ENCODE results near the gene CDH23.

The CDH23 gene

GRCh38 chr10:71429304-71429703 is 32.6 kb downstream of the CDH23 start:
- Histone ChIP-seq H3K4me3 (ENCODE audit: low read length in 2 of 2) (no peak overlapping the region), H3K9me3 (ENCODE audit: control insufficient read depth in 2 of 2, low read length in 2 of 2) (no peaks in the 10 kb centered on the region), H3K36me3 (ENCODE audit: control insufficient read depth in 2 of 2, insufficient read depth in 2 of 2, low read length in 2 of 2) (no peaks in the 10 kb centered on the region), H3K27me3 (ENCODE audit: control insufficient read depth in 2 of 2, insufficient read depth in 2 of 2, low read length in 2 of 2) (peaks cover 0 to 3% of the 10 kb centered on the region in 2 donors), H3K9ac (ENCODE audit: low read depth in 1 of 2, low read length in 2 of 2) (no peak overlapping the region), H3K27ac (ENCODE audit: low read depth in 2 of 2, low read length in 2 of 2) (no peak overlapping the region), H3K4me1 (ENCODE audit: control insufficient read depth in 2 of 2, insufficient read depth in 2 of 2, low read length in 2 of 2) (no peaks in the 10 kb centered on the region)

DNA sequence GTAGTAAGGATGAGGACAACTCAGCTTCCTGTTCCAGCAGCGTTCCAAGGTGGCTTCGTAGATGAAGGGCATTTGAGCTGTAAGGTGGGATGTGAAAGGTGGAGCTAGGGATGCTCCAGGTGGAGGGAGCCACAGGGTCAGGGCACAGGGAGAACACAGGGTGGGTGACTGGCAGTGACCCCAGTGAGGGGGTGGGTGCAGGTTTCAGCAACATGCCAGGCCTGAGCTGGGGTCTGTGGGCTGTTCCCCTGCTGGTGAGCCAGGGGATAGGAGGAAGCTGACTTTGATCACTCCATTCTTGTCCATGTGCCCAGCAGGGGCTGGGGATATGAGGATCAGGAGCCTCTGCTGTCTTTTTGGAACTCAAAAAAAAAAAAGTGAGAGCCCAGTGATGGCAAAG is 33.2 kb downstream of the CDH23 start:
- Histone ChIP-seq H3K9me3 (ENCODE audit: control insufficient read depth in 2 of 2, low read length in 2 of 2) (no peaks in the 10 kb centered on the region), H3K9ac (ENCODE audit: low read depth in 1 of 2, low read length in 2 of 2) (no peak overlapping the region), H3K4me3 (ENCODE audit: low read length in 2 of 2) (no peak overlapping the region), H3K27me3 (ENCODE audit: control insufficient read depth in 2 of 2, insufficient read depth in 2 of 2, low read length in 2 of 2) (peaks cover 0 to 3% of the 10 kb centered on the region in 2 donors), H3K27ac (ENCODE audit: low read depth in 2 of 2, low read length in 2 of 2) (no peak overlapping the region), H3K4me1 (ENCODE audit: control insufficient read depth in 2 of 2, insufficient read depth in 2 of 2, low read length in 2 of 2) (no peaks in the 10 kb centered on the region), H3K36me3 (ENCODE audit: control insufficient read depth in 2 of 2, insufficient read depth in 2 of 2, low read length in 2 of 2) (no peaks in the 10 kb centered on the region)

DNA sequence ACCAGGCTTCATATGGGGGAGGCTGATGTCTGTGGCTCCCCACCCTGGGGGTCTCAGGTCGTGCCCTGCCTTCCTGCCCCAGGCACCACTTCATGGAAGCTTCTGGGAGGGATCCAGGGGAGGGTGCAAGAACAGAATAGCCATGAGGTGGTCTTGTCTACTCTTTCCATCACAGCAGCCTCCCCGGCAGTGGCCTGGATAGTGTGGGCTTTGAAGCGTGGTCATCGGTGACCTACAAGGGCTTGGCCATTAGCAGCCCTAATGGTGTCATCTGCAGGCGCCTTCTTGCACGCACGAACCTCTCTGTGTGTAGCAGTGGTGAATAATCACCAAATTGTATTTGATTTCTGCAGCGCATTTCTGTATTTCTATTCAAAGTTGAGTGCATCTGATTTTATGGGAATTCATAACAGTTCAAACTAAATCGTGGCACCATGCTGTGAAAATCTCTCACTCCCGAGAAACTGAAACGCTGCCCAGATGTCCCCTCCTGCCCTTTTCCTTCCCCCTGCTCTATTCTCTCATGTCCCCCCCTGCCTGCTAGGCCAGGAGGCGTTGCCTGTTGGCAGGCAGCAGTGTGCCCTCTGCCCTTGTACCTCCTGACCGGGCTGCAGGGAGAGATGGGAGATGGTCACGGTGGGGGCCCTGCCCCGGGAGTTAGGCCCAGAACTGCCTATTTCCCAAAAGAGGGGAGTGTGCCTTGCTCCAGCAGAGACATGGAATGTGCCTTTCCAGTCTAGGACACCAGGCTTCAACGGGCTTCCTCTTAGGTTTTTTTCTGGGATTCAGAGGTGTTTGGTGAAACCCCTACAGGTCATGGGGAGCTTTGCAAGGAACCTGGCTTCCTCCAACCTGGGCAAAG is 34.8 kb downstream of the CDH23 start:
- H3K4me3 ChIP-seq (ENCODE audit: low read length in 2 of 2): no peak overlapping the region
- H3K4me1 ChIP-seq (ENCODE audit: control insufficient read depth in 2 of 2, insufficient read depth in 2 of 2, low read length in 2 of 2): peaks cover 0 to 6% of the 10 kb centered on the region in 2 donors
- no peaks in the 10 kb centered on the region for H3K9me3 ChIP-seq (ENCODE audit: control insufficient read depth in 2 of 2, low read length in 2 of 2)
- H3K36me3 ChIP-seq (ENCODE audit: control insufficient read depth in 2 of 2, insufficient read depth in 2 of 2, low read length in 2 of 2): no peaks in the 10 kb centered on the region
- no peak overlapping the region for H3K9ac ChIP-seq (ENCODE audit: low read depth in 1 of 2, low read length in 2 of 2)
- H3K27ac ChIP-seq (ENCODE audit: low read depth in 2 of 2, low read length in 2 of 2): no peak overlapping the region
- H3K27me3 ChIP-seq (ENCODE audit: control insufficient read depth in 2 of 2, insufficient read depth in 2 of 2, low read length in 2 of 2): peaks cover 0 to 3% of the 10 kb centered on the region in 2 donors

- H3K4me3 ChIP-seq (ENCODE audit: low read length in 2 of 2): no peak overlapping the region
- no peak overlapping the region for H3K9ac ChIP-seq (ENCODE audit: low read depth in 1 of 2, low read length in 2 of 2)
- H3K36me3 ChIP-seq (ENCODE audit: control insufficient read depth in 2 of 2, insufficient read depth in 2 of 2, low read length in 2 of 2): no peaks in the 10 kb centered on the region
- H3K27ac ChIP-seq (ENCODE audit: low read depth in 2 of 2, low read length in 2 of 2): no peak overlapping the region
- H3K9me3 ChIP-seq (ENCODE audit: control insufficient read depth in 2 of 2, low read length in 2 of 2): no peaks in the 10 kb centered on the region
- peaks cover 0 to 6% of the 10 kb centered on the region in 2 donors for H3K4me1 ChIP-seq (ENCODE audit: control insufficient read depth in 2 of 2, insufficient read depth in 2 of 2, low read length in 2 of 2)
- peaks cover 0 to 3% of the 10 kb centered on the region in 2 donors for H3K27me3 ChIP-seq (ENCODE audit: control insufficient read depth in 2 of 2, insufficient read depth in 2 of 2, low read length in 2 of 2)
Measured at GRCh38 chr10:71432101-71432905, 35.6 kb downstream of the CDH23 start.

DNA sequence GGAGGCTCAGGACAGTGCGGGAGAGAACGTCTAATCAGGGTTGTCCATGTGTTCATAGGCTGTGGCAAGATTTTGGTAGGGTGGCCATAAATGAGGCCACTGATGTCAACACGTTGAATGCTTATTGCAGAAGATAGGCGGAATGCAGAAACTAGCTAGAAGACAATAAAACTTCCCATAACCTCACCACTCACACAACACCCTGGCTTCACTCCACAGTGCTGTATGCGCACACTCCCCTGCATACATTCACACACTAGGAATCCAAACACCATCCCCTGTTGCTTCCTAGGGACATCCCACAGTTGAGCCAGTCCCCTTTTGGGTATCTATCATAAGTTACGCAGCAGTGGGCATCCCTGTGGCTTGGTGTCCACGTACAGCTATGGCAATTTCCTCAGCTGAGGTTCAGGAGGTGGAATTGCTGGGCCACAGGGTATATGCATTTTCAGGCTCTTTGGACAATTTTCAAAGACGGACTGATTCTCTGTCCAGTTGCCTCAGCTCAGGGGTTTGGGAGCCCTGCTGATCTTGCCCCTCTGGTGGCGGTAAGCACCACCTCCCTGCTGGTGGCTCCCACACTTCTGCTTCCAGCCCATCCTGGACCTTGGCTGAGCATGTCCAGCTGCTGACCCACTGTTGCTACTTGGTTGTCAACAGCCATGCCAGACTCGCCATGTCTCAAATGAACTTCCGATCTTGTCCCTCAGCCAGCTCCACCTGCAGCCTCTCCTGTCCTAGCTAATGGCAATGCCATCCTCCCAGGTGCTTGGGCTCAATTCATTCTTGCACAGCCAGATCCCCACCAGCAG is 36.4 kb downstream of the CDH23 start:
- H3K27me3 ChIP-seq (ENCODE audit: control insufficient read depth in 2 of 2, insufficient read depth in 2 of 2, low read length in 2 of 2): peaks cover 0 to 3% of the 10 kb centered on the region in 2 donors
- H3K9me3 ChIP-seq (ENCODE audit: control insufficient read depth in 2 of 2, low read length in 2 of 2): no peaks in the 10 kb centered on the region
- no peak overlapping the region for H3K9ac ChIP-seq (ENCODE audit: low read depth in 1 of 2, low read length in 2 of 2)
- H3K4me3 ChIP-seq (ENCODE audit: low read length in 2 of 2): no peak overlapping the region
- H3K4me1 ChIP-seq (ENCODE audit: control insufficient read depth in 2 of 2, insufficient read depth in 2 of 2, low read length in 2 of 2): peaks cover 0 to 6% of the 10 kb centered on the region in 2 donors
- no peaks in the 10 kb centered on the region for H3K36me3 ChIP-seq (ENCODE audit: control insufficient read depth in 2 of 2, insufficient read depth in 2 of 2, low read length in 2 of 2)
- H3K27ac ChIP-seq (ENCODE audit: low read depth in 2 of 2, low read length in 2 of 2): no peak overlapping the region

DNA sequence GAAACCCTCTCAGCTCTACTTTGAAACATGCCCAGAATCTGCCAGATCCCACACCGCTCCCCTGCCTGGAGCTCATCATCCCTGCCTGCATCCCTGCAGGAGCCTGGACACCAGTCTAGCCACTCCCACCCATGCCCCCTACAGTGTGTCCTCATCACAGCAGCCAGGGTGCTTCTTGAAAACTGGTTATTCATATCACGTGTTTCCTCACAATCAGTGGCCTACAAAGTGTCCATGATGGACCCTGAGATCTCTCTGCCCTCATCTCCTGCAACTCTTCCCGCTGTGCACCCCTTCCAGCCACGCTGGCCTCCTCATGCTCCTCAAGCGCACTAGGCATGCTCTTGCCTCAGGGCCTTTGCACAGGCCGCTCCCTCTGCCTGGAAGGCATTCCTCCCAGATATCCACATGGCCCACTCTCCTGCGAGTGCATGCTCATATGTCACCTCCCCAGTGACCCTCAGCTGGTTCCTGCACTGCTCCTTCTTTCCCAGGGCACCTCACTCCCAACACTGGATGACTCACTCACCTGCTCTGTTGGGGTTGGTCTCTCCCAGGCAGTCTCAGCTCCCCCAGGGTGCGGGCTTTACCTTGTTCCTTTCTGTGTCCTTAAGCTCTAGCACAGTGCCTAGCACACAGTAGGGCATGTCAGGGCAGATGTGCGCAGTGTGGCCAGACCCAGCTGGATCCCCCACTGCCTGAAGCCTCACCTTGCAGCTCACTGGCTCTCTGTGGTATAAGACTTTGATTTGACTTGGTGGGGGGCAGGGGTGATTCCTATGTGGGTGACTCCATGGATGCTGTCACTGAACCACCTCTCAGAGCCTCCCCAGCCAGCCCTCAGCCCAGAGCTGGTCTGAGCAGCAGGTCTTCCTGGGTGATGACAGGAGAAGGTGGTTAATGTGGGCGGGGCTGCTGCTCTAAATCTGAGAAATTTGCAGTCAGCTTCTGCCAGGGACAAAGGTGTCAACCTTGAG is 37.3 kb downstream of the CDH23 start:
- no peak overlapping the region for H3K27ac ChIP-seq (ENCODE audit: low read depth in 2 of 2, low read length in 2 of 2)
- H3K27me3 ChIP-seq (ENCODE audit: control insufficient read depth in 2 of 2, insufficient read depth in 2 of 2, low read length in 2 of 2): peaks cover 0 to 3% of the 10 kb centered on the region in 2 donors
- no peaks in the 10 kb centered on the region for H3K36me3 ChIP-seq (ENCODE audit: control insufficient read depth in 2 of 2, insufficient read depth in 2 of 2, low read length in 2 of 2)
- peaks cover 0 to 6% of the 10 kb centered on the region in 2 donors for H3K4me1 ChIP-seq (ENCODE audit: control insufficient read depth in 2 of 2, insufficient read depth in 2 of 2, low read length in 2 of 2)
- no peaks in the 10 kb centered on the region for H3K9me3 ChIP-seq (ENCODE audit: control insufficient read depth in 2 of 2, low read length in 2 of 2)
- H3K4me3 ChIP-seq (ENCODE audit: low read length in 2 of 2): no peak overlapping the region
- no peak overlapping the region for H3K9ac ChIP-seq (ENCODE audit: low read depth in 1 of 2, low read length in 2 of 2)

DNA sequence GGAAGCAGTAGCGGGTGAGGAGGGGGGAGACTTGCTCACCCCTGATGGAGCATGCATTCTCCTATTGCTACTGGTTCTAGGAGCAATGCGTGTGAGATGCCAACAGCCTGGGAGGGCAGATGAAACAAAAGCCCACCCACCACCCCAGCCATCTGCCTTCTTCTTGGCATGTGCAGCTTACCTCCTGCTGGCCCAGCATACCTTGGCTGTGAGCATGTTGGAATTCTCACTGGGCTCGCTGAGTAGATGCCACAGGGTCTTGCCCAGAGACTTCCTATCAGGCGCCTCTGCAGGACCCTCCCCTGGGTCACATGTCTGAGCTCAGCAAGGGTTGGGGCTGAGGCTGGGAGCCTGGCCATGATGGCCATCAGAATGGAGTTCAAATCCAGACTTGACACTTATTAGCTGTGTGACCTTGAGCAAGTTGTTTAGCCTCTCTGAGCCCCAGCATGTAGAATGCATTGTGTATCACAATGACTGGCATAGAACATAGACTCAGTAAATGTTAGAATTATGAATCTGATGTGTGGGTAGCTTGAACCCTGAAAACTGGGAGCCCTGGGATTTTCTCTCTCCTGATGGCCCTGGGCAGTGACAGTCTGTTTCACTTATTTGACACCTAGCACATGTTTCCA is 38.2 kb downstream of the CDH23 start:
- H3K4me3 ChIP-seq (ENCODE audit: low read length in 2 of 2): no peak overlapping the region
- H3K9me3 ChIP-seq (ENCODE audit: control insufficient read depth in 2 of 2, low read length in 2 of 2): no peaks in the 10 kb centered on the region
- peaks cover 0 to 6% of the 10 kb centered on the region in 2 donors for H3K4me1 ChIP-seq (ENCODE audit: control insufficient read depth in 2 of 2, insufficient read depth in 2 of 2, low read length in 2 of 2)
- no peak overlapping the region for H3K9ac ChIP-seq (ENCODE audit: low read depth in 1 of 2, low read length in 2 of 2)
- peaks cover 0 to 3% of the 10 kb centered on the region in 2 donors for H3K27me3 ChIP-seq (ENCODE audit: control insufficient read depth in 2 of 2, insufficient read depth in 2 of 2, low read length in 2 of 2)
- no peak overlapping the region for H3K27ac ChIP-seq (ENCODE audit: low read depth in 2 of 2, low read length in 2 of 2)
- no peaks in the 10 kb centered on the region for H3K36me3 ChIP-seq (ENCODE audit: control insufficient read depth in 2 of 2, insufficient read depth in 2 of 2, low read length in 2 of 2)

GRCh38 chr10:71435571-71436267 is 39.0 kb downstream of the CDH23 start:
- Histone ChIP-seq H3K9ac (ENCODE audit: low read depth in 1 of 2, low read length in 2 of 2) (no peak overlapping the region), H3K9me3 (ENCODE audit: control insufficient read depth in 2 of 2, low read length in 2 of 2) (no peaks in the 10 kb centered on the region)

More at GRCh38 chr10:71435571-71436267, 39.0 kb downstream of the CDH23 start:
- Histone ChIP-seq H3K4me1 (ENCODE audit: control insufficient read depth in 2 of 2, insufficient read depth in 2 of 2, low read length in 2 of 2) (peaks cover 0 to 6% of the 10 kb centered on the region in 2 donors), H3K27ac (ENCODE audit: low read depth in 2 of 2, low read length in 2 of 2) (no peak overlapping the region), H3K4me3 (ENCODE audit: low read length in 2 of 2) (no peak overlapping the region), H3K36me3 (ENCODE audit: control insufficient read depth in 2 of 2, insufficient read depth in 2 of 2, low read length in 2 of 2) (no peaks in the 10 kb centered on the region), H3K27me3 (ENCODE audit: control insufficient read depth in 2 of 2, insufficient read depth in 2 of 2, low read length in 2 of 2) (peaks cover 0 to 3% of the 10 kb centered on the region in 2 donors)
